ENCODE measurements around the gene RTN3. TPM values are rescaled to one million over a fixed set of nuclear protein-coding genes. Genes with fewer than 3 reads are reported as not detected.

Gene RTN3
- total and polyA plus RNA-seq, 3 donors from 2014 or later: 75.6 to 103 (median 81.6) TPM

DNA sequence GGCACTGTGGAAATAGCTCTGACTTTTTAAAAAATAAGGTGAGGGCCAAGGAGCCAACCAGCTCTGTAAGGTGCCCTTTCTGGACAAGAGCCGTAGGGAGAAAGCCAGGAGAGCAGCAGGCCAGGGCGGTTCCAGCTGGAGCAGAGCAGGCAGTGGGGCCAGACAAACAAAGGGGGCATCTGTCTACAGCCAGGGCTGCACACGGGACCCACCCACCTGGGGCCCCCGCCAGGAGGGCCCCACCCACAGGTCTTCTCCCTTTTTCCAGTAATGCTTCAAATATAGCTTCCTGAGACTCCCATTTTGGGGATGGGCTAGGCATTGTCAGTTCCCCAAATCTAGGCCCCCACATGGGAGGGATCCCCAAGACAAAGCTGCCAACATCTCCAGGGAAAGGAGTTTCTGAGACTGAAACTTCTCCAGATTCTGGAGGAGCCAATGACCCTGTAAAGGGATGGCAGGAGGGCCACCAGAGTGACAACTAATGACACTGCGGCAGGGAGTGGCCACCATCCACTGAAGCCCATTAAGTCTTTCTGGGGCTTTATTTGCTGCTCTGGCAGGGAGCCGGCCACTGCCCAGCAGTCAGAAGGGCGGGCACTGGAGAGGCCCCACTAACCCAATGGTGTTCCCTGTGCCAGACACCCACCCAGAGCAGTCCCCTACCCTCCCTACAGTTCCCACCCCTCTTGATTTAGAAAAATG lies 85.4 kb downstream of the RTN3 start:
- intact Hi-C loops (cut with DNase I; ENCODE audit: low total_unique reads): loop anchor here (10.0 kb wide), 1 partner anchor 178 kb away; no protein-coding TSS in a partner anchor
- DNase-seq: no peak
- Histone ChIP-seq H3K9me3 (no peaks in the 10 kb centered on the region), H3K4me1 (peaks cover 32% of the 10 kb centered on the region), H3K27ac (peak overlapping the region in 1 of 2 donors; percentile 83), H3K27me3 (no peaks in the 10 kb centered on the region), H3K36me3 (ENCODE audit: low read depth, missing control alignments) (no peaks in the 10 kb centered on the region), H3K4me3 (no peak overlapping the region)
- TF ChIP-seq, protein P1, sequence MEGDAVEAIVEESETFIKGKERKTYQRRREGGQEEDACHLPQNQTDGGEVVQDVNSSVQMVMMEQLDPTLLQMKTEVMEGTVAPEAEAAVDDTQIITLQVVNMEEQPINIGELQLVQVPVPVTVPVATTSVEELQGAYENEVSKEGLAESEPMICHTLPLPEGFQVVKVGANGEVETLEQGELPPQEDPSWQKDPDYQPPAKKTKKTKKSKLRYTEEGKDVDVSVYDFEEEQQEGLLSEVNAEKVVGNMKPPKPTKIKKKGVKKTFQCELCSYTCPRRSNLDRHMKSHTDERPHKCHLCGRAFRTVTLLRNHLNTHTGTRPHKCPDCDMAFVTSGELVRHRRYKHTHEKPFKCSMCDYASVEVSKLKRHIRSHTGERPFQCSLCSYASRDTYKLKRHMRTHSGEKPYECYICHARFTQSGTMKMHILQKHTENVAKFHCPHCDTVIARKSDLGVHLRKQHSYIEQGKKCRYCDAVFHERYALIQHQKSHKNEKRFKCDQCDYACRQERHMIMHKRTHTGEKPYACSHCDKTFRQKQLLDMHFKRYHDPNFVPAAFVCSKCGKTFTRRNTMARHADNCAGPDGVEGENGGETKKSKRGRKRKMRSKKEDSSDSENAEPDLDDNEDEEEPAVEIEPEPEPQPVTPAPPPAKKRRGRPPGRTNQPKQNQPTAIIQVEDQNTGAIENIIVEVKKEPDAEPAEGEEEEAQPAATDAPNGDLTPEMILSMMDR (IDR thresholded peaks at IDR 0.05): no peak
- TF ChIP-seq POLR2A (IDR thresholded peaks at IDR 0.05): no peak
- WGBS, 2 donors: 49 to 56% methylated on average over 7 of the region's 7 CpGs

DNA sequence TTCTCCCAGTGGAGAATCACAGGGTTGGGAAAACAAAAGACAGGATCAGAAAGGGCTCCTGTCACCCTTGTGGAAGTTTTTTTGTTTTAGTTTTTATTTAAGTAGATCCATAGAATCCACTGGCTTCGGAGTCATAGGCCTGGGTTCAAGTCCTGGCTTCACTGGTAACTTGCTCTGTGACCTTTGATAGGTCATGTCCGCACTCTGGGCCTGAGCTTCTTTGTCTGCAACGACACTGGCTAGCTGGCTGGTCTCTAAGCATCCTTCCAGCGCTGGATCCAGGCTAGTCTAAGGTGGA lies 85.9 kb downstream of the RTN3 start:
- no peaks in the 10 kb centered on the region for H3K36me3 ChIP-seq (ENCODE audit: low read depth, missing control alignments)
- no peak for DNase-seq
- H3K4me3 ChIP-seq: peak overlapping the region; percentile 78 to 82
- H3K9me3 ChIP-seq: no peaks in the 10 kb centered on the region
- no peaks in the 10 kb centered on the region for H3K27me3 ChIP-seq
- peak overlapping the region; percentile 76 to 83 for H3K27ac ChIP-seq
- peaks cover 32% of the 10 kb centered on the region for H3K4me1 ChIP-seq
- WGBS, 2 donors: 11 to 17% methylated on average over 4 of the region's 4 CpGs
- TF ChIP-seq, protein P1 (IDR thresholded peaks at IDR 0.05): no peak
- no peak for TF ChIP-seq POLR2A (IDR thresholded peaks at IDR 0.05)
- intact Hi-C loops (cut with DNase I; ENCODE audit: low total_unique reads): loop anchor here (10.0 kb wide), 1 partner anchor 178 kb away; no protein-coding TSS in a partner anchor

DNA sequence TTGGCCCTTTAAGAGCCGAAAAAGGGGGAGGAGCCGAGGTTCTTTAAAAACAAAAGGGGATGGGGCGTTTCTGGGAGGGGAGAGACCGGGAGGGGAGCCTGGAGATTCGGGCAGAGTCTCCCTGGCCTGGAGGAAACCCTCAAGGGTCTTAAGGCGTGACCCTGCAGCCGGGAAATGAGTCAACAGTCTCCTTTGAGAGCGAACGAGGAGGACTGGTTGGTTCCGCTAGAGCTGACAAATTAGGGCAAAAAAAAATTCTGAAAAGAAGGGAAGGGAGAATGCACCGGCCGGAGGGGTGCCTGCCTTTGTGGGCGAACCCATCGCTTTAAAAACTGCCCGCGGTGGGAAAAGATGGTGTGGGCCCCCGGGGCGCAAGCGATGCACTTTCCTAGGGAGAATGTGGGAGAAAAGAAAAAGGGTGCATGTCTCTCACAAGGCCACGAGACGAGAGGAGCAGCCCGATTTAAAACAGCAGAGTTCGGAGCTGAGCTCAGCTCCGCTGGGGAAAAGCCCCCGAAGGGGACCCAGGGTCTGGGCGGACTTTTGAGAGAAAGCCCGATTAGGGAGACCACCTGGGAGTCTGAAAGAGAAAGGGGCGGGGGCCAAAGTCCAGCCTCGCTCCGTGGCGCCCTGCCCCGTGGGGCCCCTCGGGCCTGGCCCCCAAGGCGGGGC lies 86.4 kb downstream of the RTN3 start:
- Histone ChIP-seq H3K4me1 (peaks cover 32% of the 10 kb centered on the region), H3K27ac (peak overlapping the region; percentile 76 to 83), H3K9me3 (no peaks in the 10 kb centered on the region), H3K27me3 (no peaks in the 10 kb centered on the region), H3K4me3 (peak overlapping the region; percentile 78 to 82), H3K36me3 (ENCODE audit: low read depth, missing control alignments) (no peaks in the 10 kb centered on the region)
- 1% methylated on average over 28 to 30 of the region's 34 CpGs for WGBS, 2 donors
- no peak for TF ChIP-seq POLR2A (IDR thresholded peaks at IDR 0.05)
- TF ChIP-seq, protein P1 (IDR thresholded peaks at IDR 0.05): no peak
- intact Hi-C loops (cut with DNase I; ENCODE audit: low total_unique reads): loop anchor here (10.0 kb wide), 1 partner anchor 177 kb away; no protein-coding TSS in a partner anchor
- DNase-seq: peak; percentile 87

DNA sequence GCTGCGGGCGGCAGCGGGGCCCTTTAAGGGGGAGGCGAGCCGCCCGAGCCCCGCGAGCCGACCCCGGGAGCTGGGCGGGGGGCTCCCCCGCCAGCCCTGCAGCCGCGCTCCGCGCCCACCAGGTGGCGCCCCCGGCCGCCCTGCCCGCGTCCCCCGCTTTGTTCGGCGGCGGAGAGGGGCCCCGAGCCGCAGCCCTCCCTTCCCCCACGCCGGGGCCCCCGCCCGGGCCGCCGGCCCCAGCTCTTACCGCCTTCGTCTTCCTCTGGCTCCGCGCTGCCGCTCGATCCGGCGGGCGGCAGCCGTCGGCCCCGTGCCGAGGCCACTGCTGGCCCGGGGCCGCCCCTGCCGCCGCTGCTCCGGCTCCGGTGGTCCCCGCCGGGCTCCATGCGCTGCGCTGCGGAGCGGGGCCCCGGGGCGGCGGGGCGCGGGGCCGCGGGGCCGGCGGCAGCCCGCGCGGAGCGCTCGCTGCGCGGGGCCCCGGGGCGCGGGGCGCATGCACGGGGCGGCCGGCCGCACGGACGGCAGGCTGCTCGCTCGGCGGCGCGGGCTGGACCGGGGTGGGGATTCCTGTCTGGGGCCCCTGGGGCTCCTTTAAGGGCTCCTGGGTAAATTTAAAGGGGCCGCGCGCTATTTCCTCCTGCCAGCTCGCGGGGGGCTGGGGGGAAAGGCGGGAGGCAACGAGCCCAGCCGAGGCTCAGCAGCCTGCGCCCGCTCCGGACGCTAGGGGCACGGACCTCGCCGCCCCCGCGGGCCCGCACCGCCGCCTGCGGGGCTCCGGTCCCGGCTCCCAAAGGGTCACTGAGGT lies 87.1 kb downstream of the RTN3 start, which contains the start of gene ZFTA:
ZFTA (minus strand) TSS at position 539 of the 805 bp plus-strand sequence; CDS start at position 386, 153 bp downstream.
- Histone ChIP-seq H3K27ac (peak within 1 kb of the TSS; percentile 76 to 83), H3K36me3 (ENCODE audit: low read depth, missing control alignments) (no peaks in the 10 kb centered on the region), H3K4me1 (peaks cover 32% of the 10 kb centered on the region), H3K27me3 (no peaks in the 10 kb centered on the region), H3K4me3 (peak within 1 kb of the TSS; percentile 78 to 82), H3K9me3 (no peaks in the 10 kb centered on the region)
- TF ChIP-seq, protein P1 (IDR thresholded peaks at IDR 0.05): peak; percentile 66 to 92 (median 70)
- no peak for TF ChIP-seq POLR2A (IDR thresholded peaks at IDR 0.05)
- intact Hi-C loops (cut with DNase I; ENCODE audit: low total_unique reads): loop anchor here (10.0 kb wide), 1 partner anchor 176 kb away; no protein-coding TSS in a partner anchor
- peak; percentile 86 for DNase-seq
- WGBS, 2 donors: 1% methylated on average over 85 of the region's 113 CpGs; no CpG with 5 or more reads in 1 of the 2 donors
